GM18858 (cell line): Measurements from ENCODE around the gene GRK1.

Source experiments
- ATAC-seq: cut with Tn5 transposase; IDR thresholded peaks from one replicate; pipeline ENCODE4 v1.9.1; 2021; ENCODE audit not compliant: unreplicated experiment

Gene GRK1

DNA sequence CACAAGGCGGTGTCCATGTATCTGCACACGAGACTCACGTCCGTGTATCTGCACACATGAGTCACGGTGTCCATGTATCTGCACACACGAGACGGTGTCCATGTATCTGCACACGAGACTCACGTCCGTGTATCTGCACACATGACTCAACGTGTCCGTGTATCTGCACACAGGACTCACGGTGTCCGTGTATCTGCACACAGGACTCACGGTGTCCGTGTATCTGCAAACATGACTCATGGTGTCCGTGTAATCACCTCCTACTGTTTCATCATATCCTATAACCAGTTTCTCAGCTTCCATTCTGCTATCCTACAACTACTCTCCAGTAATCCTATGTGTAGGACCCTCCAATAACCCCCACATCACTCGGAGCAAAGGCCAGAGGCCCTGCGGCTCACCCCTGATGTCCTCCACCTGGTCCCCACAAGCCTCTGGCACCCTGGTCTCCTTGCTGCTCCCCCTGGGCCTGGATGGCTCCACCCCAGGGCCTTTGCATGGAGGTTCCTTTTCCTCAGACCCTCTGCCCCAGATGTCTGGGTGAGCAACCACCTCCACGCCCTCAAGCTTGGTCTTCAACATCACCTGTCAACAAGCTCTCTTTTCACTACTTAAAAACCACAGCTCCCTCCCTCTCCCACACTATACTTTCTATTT lies 89.5 kb downstream of the GRK1 start:
- ATAC-seq: no peak

DNA sequence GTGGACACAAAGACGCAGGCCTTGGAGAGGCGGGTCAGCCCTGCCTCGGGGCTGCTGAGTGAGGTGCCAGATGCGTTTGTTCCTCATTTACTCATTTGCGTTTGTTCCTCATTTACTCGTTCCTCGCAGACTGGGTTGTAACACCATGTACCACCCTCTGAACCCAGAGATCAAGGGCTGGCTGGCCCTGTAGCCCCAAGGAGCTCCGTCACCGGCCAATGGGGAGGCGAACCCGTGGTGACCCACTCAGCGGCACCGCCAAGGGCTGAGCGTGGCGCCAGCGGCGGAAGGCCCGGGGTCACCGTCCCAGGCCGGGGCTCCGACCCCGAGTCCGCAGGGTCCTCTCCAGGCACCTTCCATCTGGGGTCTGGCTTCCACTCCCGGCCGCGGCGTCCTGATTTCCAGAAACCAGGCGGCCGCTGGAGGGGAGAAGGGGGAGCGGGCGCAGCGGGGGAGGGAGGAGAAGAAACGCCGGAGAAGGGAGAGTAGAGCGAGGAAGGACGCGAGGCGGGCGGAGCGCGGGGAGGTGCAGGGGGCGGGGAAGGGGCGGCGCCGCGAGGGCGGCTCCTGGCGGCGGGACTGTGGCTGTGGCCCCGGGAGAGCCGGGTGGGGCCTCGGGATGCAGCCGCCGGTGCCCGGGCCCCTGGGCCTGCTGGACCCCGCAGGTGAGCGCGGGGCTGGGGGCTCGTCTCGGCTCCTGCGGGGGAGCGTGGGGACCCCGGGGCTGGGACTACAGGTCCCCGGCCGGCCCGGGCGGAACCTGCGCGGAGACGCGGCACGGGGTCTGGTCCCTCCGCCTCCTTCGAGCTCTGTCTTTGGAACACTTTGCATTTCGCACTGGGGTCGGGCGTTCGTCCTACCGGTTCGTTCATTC lies 91.9 kb downstream of the GRK1 start, which contains the start of gene TMEM255B:
Gene TMEM255B (plus strand): TSS at position 576 of the 874 bp plus-strand sequence. CDS start 44 bp downstream, at position 620.
- no peak for ATAC-seq

- no peak for ATAC-seq
Measured at GRCh38 chr13:113759525-113760137, 92.6 kb downstream of the GRK1 start.

DNA sequence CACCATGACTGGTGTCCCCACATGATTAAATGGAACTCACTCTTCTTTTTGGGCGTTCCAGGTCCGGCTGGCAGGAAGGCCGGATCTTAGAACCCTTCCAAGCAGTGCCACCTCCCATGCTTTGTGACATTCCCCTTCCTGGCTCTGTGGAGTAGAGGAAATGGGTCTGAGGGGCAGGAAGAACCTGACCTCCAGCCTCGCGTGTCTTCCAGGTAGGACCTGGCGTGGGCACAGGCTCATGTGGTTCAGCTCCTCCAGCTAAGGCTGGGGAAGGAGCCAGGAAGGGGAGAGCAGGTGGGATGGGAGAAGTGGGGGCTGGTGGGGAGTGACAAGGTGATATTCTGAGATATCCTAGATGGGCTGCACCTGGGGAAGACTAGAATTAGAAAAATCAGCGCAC lies 94.1 kb downstream of the GRK1 start:
- ATAC-seq: no peak

DNA sequence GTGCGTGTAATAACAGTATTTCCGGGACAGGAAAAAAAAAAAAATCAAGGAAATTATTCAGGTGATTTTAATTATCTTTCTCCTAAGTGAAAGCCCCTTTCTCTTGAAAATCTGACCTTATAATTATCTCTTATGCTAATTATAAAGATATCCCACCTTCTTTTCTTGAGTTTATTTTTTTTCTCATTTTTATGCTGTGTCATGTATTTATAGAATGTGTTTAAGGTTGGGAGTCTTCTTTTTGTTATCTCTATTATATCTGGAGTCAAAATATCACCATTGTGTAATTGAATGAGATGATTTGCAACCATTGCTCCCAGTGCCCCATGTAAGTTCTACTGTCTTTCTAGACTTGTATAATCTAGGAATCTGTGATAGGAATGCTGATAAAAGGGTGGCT lies 95.1 kb downstream of the GRK1 start:
- no peak for ATAC-seq

- no peak for ATAC-seq
Measured at GRCh38 chr13:113762538-113762937, 95.5 kb downstream of the GRK1 start.

GRCh38 chr13:113763254-113763653 lies 96.2 kb downstream of the GRK1 start:
- ATAC-seq: no peak

GRCh38 chr13:113763961-113764792 lies 97.2 kb downstream of the GRK1 start:
- ATAC-seq: no peak

GRCh38 chr13:113764793-113765563 lies 98.0 kb downstream of the GRK1 start:
- no peak for ATAC-seq

GRCh38 chr13:113765564-113765910 lies 98.5 kb downstream of the GRK1 start:
- ATAC-seq: no peak

DNA sequence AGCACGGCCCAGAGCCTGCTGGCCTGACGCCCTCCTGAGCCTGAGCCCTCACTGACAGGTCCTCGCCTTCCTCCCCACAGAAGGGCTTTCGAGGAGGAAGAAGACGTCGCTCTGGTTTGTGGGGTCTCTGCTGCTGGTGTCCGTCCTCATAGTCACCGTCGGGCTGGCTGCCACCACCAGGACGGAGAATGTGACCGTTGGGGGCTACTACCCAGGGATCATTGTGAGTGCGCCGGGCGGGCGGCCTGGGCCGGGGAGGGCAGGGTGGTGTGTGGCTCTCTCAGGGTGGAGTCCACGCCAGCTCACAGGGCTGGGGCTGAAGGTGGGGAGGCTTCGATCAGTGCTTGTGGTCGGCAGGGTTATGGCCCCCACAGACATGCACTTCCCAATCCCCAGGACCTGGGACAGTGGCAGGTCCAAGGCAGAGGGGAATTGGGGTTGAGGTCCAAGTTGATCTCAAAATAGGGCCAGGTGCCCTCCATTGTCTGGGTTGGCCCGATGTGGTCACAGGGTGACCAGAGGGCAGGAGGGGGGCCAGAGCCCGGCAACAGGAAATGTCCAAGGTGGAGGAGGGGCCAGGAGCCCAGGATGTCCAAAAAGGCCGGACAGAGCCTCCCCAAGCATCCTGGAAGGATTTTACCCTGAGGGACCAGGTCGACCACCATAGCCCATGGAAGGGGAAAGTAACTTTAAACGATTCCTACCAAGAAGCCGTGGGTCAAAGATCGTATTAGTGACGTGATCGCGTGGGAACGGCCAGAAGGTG lies 99.2 kb downstream of the GRK1 start:
- no peak for ATAC-seq

- ATAC-seq: no peak
Measured at GRCh38 chr13:113767366-113767765, 100.3 kb downstream of the GRK1 start.

- no peak for ATAC-seq
Measured at GRCh38 chr13:113768018-113768905, 101.2 kb downstream of the GRK1 start.

GRCh38 chr13:113769106-113769505 lies 102.1 kb downstream of the GRK1 start:
- no peak for ATAC-seq

DNA sequence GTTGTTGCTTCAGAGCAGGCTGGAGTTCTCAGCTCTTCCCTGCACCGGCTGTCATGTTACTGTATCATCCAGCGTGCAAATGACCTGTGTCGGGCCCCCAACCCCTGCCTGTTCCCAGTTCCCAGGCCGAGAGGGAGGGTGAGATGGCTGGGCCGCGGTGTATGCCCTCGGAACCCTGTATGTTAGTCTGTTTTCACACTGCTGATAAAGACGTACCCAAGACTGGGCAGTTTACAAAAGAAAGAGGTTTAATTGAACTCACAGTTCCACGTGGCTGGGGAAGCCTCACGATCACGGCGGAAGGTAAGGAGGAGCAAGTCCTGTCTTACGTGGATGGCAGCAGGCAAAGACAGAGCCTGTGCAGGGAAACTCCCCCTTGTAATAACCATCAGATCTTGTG lies 102.9 kb downstream of the GRK1 start:
- ATAC-seq: no peak

DNA sequence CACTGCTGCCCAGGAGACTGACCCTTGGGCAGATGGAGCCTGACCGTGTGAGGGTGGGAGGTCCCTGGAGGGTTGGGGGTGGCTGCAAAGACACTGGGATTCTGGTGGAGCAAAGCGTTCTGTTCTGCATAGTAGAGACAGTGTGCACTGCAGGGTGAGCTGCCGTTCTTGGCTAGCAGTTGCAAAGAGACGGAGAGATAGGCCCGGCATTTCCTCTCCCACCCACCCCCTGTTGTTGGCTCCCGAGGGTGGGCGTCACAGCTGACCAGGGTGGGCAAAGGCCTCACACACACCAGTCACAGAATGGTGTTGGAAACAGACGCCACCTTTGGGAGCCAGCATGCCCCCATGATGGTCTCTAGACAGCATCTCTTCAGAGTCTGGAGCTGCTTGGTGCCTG lies 103.4 kb downstream of the GRK1 start:
- no peak for ATAC-seq

DNA sequence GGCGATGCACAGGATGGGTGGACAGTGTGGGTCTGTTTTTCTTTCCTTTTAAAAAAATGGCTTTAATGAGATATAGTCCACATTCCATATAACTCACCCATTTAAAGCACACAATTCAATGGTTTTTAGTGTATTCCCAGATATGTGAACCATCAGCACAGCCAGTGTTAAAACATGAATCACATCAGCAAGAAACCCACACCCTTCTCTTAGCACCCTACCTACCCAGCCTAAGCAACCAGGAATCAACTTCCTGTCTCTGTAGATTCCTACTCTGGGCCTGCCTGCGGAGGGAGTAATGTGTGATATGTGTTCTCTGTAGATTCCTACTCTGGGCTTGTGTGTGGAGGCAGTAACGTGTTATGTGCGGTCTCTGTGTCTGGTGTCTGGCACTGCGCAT lies 103.9 kb downstream of the GRK1 start:
- ATAC-seq: no peak

- no peak for ATAC-seq
Measured at GRCh38 chr13:113771709-113772331, 104.8 kb downstream of the GRK1 start.
